GDM1 (cell line): Measurements from ENCODE around the gene OR8G5.

Experiments
- DNase-seq: peaks from one replicate; lab custom pipeline; 2025; lab: John Stamatoyannopoulos, UW

Gene OR8G5

DNA sequence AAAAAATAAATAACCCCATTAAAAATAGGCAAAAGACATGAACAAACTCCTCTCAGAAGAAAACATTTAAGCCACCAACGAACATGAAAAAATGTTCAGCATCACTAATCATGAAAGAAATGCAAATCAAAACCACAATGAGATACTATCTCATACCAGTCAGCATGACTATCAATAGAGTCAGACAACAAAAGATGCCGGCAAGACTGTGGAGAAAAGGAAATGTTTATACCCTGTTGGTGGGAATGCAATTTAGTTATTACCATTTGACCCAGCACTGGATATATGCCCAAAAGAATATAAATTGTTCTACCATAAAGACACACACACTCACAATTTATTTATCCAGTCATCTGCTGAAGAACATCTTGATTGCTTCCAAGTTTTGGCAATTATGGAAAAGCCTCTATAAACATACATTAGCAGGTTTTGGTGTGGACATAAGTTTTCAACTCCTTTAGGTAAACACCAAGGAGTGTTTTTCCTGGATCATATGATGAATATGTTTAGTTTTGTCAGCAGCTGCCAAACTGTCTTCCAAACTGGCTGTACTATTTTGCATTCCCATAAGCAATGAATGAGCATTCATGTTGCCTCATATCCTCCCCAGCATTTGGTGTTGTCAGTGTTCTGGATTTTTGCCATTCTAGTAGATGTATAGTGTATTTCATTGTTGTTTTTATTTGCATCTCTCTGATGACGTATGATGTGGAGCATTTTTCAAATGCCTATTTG lies 29.6 kb downstream of the OR8G5 start:
- no peak for DNase-seq

DNA sequence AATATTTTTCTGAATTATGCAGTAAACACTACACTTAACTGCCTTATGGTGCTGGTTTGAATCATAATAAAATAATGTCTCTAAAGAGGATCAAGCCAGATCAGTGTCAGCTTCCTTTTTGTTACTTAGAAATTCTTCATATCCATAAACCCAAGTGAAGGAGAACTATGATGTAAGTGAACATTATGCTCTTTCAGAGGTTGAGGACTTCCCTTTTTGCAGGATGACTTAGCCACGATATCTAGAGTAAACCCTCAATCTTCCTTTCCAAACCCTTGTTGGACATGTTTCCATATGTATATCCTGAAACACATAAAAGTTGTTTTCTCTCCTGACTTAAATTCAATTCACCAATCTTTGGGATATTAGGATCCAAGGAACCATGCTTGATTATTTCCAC lies 38.5 kb downstream of the OR8G5 start:
- no peak for DNase-seq

DNA sequence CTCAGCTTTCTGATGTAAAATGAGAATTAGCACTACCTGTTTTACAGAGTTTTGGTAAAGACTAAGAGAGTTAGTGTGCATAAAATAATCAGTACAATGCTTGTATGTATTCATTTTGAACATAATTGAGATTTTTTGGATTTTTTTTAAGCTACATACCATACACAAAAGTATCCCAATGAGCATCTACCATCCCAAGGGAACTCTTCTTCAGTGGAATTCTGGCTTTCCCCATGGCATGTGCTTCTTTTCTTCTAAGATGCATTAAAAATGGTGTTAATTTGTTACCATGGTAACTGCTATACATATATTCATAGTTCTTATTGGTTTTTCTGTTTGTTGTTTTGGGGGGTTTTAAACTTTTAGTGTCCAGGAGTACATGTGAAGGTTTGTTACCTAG lies 39.8 kb downstream of the OR8G5 start:
- no peak for DNase-seq

DNA sequence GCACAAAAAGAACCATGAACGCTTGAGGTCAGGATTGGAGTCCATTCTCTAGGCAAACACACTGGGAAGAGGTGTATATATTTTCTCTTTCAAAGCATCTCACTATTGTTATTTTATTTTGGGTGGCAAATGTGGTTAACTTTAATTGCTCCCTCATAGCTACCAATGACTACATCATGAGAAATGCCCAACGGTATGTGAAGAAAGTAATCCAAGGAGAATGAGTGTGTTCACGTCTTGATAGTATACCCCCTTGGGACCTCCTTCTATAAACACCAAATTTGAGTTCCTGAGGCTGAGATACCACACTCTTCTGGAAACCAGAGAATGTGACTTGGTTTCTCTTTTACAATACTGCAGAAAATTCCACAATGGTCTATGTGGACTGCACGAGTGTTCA lies 41.7 kb downstream of the OR8G5 start:
- no peak for DNase-seq

DNA sequence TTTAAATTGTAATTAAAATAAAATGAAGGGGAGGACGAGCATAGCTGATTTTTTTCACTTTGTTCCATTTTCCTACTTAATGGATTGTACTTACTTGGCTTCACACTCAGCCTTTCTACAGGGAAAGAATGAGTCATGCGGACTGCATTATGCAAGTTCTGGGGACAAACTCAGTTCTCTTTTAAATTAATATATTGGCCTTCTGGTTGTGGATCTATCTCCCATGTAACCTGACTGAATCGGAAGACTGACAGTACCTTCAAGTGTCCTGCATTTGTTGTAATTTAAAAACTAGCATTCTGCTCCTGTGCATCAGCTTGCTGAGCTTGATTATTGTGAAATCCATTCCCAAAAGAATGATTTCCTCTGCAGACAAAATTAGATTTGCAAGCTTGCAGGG lies 45.4 kb downstream of the OR8G5 start:
- no peak for DNase-seq

DNA sequence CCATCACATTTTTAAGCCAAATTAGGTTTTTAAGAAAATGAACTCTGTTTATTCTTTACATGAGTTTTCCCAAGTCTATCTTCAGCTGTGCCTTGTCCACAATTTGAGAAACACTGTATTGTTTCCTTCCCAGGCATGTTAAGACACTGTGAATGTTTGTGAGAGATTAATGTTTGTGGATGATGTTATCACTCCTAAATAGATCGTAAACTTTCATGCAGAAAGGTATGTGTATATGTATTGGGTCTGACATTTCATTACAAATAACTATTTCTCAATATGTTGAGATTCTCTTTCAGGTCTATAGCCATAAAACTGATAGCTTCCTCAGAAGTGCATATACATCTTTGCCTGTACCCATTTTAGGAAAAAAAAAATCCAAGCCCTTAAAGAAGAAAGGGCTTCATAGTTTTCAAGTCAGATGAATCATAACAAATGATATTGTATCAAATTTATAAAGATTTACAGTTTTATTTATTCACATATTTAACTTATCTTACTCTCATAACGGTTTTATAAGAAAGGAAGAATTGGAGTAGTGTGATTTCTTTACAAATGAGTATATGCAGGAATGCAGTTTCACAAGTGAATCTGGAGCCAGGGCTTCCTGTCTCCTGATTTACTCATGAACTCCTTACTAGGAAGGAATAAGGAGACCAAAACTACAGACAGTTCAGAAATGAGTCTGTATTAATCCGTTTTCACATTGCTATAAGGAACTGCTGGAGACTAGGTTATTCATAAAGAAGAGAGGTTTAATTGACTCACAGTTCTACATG lies 46.4 kb downstream of the OR8G5 start:
- DNase-seq: no peak

DNA sequence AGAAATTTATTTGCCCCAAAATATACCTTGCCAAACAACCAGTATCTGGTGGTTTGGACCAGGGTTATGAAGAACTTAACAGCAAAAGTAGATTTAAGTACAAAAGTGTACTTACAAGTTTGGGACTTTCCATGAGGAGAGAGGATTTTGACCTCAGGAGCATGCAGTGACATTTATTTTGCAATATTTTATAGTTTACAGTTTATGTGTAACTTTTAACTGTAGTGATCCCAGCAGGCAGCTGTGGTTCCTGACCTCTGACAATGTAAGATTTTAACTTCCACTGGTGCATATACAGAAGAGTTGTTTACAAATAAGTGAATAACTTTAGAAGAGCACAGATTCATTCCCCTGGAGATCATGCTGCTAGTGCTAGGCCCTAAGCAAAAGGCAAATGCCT lies 50.9 kb downstream of the OR8G5 start:
- no peak for DNase-seq

DNA sequence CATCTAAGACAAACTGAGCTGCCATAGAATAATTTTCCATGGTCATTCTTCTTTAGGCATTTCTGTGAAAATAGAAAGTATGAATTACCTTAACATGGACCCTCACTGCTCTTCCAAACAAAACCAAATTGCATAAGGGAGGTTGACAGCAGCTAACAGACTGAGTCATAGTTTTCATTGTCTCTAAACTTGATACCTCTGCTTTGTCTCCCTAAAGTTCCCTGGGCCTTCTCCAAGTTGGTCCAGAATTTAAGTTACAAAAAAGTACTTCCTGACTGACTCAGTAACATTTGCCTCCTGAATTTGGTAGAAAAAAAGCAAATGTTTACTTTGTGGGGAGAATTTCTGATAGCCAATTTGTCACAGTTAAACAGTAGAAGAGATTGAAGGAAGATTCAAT lies 54.5 kb downstream of the OR8G5 start:
- DNase-seq: no peak

DNA sequence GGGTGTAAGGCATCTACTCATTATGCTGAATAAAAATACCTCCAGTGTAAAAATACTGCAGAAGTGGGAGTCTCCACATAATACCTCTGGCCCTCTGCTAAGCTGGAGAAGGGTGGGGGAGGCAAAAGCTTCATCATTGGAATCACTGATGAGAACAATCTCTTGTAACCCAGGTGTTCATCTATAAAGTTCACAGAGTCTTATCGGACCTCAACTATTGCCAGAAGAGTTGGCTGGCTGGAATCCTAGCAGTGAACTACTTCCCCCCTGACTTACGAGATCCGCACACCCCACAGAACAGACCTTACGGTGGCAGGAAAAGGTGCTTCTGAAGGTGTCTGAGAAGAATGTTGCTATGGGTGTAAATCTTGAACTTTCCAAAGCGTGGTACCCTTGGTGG lies 55.1 kb downstream of the OR8G5 start:
- DNase-seq: no peak

DNA sequence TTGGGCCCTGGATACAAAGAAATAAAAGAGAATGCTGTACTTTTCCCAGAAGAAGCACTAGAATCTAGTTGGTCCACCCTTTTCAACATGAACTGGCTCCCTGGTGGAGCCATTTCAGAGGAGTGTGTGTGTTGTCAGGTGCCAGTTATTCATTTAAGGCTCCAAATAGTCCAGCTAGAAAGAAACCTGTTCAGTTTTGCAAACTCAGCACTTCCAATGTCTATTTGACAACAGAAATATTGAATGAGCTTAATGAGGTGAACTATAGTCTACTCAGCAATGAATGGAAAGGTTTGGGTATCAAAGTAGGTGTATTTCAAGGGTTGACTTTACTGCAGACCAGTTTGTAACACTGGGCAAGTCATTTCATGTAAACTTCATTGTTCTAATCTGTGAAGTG lies 55.5 kb downstream of the OR8G5 start:
- no peak for DNase-seq

DNA sequence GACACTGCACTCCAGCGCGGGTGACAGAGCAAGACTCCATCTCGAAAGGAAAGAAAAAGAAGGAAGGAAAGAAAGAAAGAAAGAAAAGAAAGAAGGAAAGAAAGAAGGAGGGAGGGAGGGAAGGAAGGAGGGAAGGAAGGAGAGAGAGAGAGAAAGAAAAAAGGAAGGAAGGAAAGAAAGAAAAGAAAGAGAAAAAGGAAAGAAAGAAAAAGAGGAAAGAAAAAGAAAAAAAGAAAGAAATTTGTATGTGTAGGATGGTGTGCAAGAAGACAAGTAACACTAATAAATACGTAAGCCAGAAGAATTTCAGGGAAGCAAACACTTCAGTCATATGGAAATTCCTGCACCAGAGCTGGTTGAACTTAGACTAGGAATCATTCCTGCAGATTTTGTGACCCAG lies 57.0 kb downstream of the OR8G5 start:
- DNase-seq: no peak

DNA sequence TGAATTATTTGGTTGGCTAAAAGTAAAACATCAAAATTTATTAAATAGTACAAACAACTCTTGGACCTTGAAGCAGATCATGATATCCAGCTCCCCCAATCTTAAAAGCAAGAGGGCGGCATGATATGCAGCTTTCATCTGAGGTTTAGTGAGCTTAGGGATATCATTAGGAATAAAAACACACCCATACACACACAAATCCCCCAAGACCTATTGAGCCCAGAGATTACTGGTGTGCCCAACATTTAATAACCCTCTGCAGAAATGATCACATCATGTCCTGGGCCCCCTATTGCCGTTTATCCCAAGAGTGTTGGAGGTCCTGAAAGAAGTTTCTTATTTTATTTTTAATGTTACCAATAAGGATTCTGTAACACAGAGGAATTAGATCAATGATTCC lies 57.7 kb downstream of the OR8G5 start, which contains the start of gene OR8D1:
TSS of gene OR8D1 (minus strand) at position 101 of the 400 bp plus-strand sequence. CDS start 3,183 bp downstream, outside the sequence.
- DNase-seq: no peak

DNA sequence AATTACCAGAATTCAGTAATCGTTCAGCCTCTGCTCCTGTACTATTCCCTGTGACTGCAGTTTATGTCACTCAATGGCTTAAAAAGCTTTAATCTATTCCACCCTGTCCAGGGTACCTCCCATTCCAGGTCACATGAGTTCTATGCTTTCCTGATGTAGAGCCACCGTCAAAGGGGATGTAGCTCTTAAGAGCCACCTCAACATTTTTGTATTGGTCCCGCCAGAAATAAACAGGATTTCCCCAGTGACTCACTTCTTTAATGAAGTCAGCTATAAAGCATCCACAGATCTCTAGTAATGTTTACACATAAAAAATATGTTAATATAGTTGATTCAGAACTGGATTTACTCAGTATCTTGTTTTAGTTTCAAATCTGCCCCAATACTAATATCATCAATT lies 58.9 kb downstream of the OR8G5 start:
- DNase-seq: no peak
